Measurements from ENCODE around the gene RAD51D.
"Not testable (repeated sequence)": the region's sequence is repeated elsewhere in the genome, so short reads cannot be mapped to it uniquely, and the experiment has no call there.

The RAD51D gene

GRCh38 chr17:35155246-35155645 is 35.6 kb upstream of the RAD51D start:
- no peaks in the 10 kb centered on the region for H3K27me3 ChIP-seq (ENCODE audit: control insufficient read depth in 1 of 2, insufficient read depth in 2 of 2, low read length in 2 of 2)
- no peaks in the 10 kb centered on the region for H3K9me3 ChIP-seq (ENCODE audit: control insufficient read depth in 1 of 2, low read length in 2 of 2)
- H3K4me3 ChIP-seq (ENCODE audit: low read depth in 1 of 2, low read length in 2 of 2), result no peak overlapping the region
- H3K36me3 ChIP-seq (ENCODE audit: control insufficient read depth in 1 of 2, insufficient read depth in 2 of 2, low read length in 2 of 2), result no peaks in the 10 kb centered on the region
- no peaks in the 10 kb centered on the region for H3K4me1 ChIP-seq (ENCODE audit: control insufficient read depth in 1 of 2, insufficient read depth in 2 of 2, low read length in 2 of 2)
- H3K9ac ChIP-seq (ENCODE audit: low read depth in 1 of 2, low read length in 2 of 2), result no peak overlapping the region
- no peak overlapping the region for H3K27ac ChIP-seq (ENCODE audit: low read depth, low read length)

DNA sequence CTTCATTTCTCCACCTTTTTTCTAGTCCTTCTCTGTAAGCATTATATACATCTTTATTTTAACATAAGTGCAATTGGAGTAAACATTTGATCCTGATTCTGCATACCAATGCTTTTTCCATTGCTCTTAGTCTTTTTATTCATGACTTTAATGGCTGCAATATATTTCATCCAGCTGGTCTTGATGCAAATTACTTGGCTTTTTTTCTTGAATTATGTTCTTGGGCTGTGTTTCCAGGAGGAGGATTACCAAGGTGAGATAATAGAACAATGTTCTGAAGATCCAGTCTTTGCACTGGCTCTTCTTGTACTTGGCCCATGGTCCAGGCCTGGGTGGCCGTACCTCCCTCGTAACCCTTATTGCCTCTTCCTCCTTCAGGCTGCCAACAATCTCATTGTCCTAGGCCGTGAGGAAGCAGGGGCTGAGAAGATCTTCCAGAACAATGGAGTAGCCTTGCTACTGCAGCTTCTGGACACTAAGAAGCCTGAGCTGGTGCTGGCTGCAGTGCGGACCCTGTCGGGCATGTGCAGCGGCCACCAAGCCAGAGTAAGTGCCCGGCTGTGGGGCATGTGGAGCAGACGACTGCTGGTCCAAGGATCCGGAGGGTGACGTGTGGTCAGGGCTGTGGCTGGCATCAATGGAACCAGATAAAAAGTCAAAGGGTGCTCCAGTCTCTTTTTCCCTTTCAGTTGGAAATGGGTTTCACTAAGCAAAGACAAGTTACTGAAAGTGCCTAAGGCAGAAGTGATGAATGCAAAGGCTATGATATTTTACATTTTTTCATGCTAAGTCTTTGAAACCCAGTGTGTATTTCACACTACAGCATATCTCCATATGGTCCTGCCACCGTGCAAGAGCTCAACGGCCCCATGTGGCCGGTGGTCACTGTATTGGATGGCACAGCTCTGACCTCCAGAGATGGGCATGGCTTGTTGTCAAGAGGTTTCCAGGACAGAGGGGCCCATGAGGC is 34.8 kb upstream of the RAD51D start:
- Histone ChIP-seq H3K4me1 (ENCODE audit: control insufficient read depth in 1 of 2, insufficient read depth in 2 of 2, low read length in 2 of 2) (no peaks in the 10 kb centered on the region), H3K36me3 (ENCODE audit: control insufficient read depth in 1 of 2, insufficient read depth in 2 of 2, low read length in 2 of 2) (no peaks in the 10 kb centered on the region), H3K27ac (ENCODE audit: low read depth, low read length) (no peak overlapping the region), H3K4me3 (ENCODE audit: low read depth in 1 of 2, low read length in 2 of 2) (no peak overlapping the region), H3K9me3 (ENCODE audit: control insufficient read depth in 1 of 2, low read length in 2 of 2) (no peaks in the 10 kb centered on the region), H3K27me3 (ENCODE audit: control insufficient read depth in 1 of 2, insufficient read depth in 2 of 2, low read length in 2 of 2) (no peaks in the 10 kb centered on the region), H3K9ac (ENCODE audit: low read depth in 1 of 2, low read length in 2 of 2) (no peak overlapping the region)

- no peaks in the 10 kb centered on the region for H3K27me3 ChIP-seq (ENCODE audit: control insufficient read depth in 1 of 2, insufficient read depth in 2 of 2, low read length in 2 of 2)
- H3K36me3 ChIP-seq (ENCODE audit: control insufficient read depth in 1 of 2, insufficient read depth in 2 of 2, low read length in 2 of 2), result no peaks in the 10 kb centered on the region
- H3K9ac ChIP-seq (ENCODE audit: low read depth in 1 of 2, low read length in 2 of 2), result no peak overlapping the region
- H3K27ac ChIP-seq (ENCODE audit: low read depth, low read length), result no peak overlapping the region
- H3K4me1 ChIP-seq (ENCODE audit: control insufficient read depth in 1 of 2, insufficient read depth in 2 of 2, low read length in 2 of 2), result no peaks in the 10 kb centered on the region
- H3K4me3 ChIP-seq (ENCODE audit: low read depth in 1 of 2, low read length in 2 of 2), result no peak overlapping the region
- H3K9me3 ChIP-seq (ENCODE audit: control insufficient read depth in 1 of 2, low read length in 2 of 2), result no peaks in the 10 kb centered on the region
Measured at GRCh38 chr17:35152421-35153140, 32.9 kb upstream of the RAD51D start.

DNA sequence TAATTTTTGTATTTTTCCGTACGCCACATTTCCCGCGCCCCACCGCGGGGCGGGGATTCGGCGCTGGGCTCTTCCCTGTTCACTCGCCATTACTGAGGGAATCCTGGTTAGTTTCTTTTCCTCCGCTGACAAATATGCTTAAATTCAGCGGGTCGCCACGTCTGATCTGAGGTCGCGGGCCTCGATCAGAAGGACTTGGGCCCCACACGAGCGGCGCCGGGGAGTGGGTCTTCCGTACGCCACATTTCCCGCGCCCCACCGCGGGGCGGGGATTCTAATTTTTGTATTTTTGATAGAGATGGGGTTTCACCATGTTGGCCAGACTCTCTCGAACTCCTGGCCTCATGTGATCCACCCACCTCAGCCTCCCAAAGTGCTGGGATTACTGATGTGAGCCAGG is 31.4 kb upstream of the RAD51D start:
- H3K36me3 ChIP-seq (ENCODE audit: control insufficient read depth in 1 of 2, insufficient read depth in 2 of 2, low read length in 2 of 2); H3K27ac ChIP-seq (ENCODE audit: low read depth, low read length); H3K27me3 ChIP-seq (ENCODE audit: control insufficient read depth in 1 of 2, insufficient read depth in 2 of 2, low read length in 2 of 2); H3K4me3 ChIP-seq (ENCODE audit: low read depth in 1 of 2, low read length in 2 of 2); H3K9me3 ChIP-seq (ENCODE audit: control insufficient read depth in 1 of 2, low read length in 2 of 2); H3K4me1 ChIP-seq (ENCODE audit: control insufficient read depth in 1 of 2, insufficient read depth in 2 of 2, low read length in 2 of 2); H3K9ac ChIP-seq (ENCODE audit: low read depth in 1 of 2, low read length in 2 of 2): not testable (repeated sequence)

- Histone ChIP-seq H3K27ac (ENCODE audit: low read depth, low read length) (no peak overlapping the region), H3K36me3 (ENCODE audit: control insufficient read depth in 1 of 2, insufficient read depth in 2 of 2, low read length in 2 of 2) (no peaks in the 10 kb centered on the region), H3K9me3 (ENCODE audit: control insufficient read depth in 1 of 2, low read length in 2 of 2) (no peaks in the 10 kb centered on the region), H3K4me3 (ENCODE audit: low read depth in 1 of 2, low read length in 2 of 2) (no peak overlapping the region), H3K4me1 (ENCODE audit: control insufficient read depth in 1 of 2, insufficient read depth in 2 of 2, low read length in 2 of 2) (no peaks in the 10 kb centered on the region), H3K9ac (ENCODE audit: low read depth in 1 of 2, low read length in 2 of 2) (no peak overlapping the region), H3K27me3 (ENCODE audit: control insufficient read depth in 1 of 2, insufficient read depth in 2 of 2, low read length in 2 of 2) (no peaks in the 10 kb centered on the region)
Measured at GRCh38 chr17:35149941-35150340, 30.3 kb upstream of the RAD51D start.

DNA sequence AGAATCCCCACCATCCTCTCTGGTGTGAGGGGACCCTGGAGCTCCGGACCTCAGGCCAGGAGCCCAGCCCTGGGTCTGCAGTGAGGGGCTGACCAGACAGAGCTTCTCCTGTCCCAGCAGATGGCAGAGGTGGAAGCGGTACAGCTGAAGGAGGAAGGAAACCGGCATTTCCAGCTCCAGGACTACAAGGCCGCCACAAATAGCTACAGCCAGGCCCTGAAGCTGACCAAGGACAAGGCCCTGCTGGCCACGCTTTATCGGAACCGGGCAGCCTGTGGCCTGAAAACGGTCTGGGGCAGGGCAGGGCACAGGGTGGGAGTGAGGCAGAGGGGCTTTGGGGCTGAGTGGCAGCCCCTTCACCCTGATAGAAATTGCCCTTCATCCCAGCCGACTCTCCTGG is 28.5 kb upstream of the RAD51D start:
- Histone ChIP-seq H3K4me3 (ENCODE audit: low read depth in 1 of 2, low read length in 2 of 2) (no peak overlapping the region), H3K9ac (ENCODE audit: low read depth in 1 of 2, low read length in 2 of 2) (no peak overlapping the region), H3K27ac (ENCODE audit: low read depth, low read length) (no peak overlapping the region), H3K36me3 (ENCODE audit: control insufficient read depth in 1 of 2, insufficient read depth in 2 of 2, low read length in 2 of 2) (no peaks in the 10 kb centered on the region), H3K4me1 (ENCODE audit: control insufficient read depth in 1 of 2, insufficient read depth in 2 of 2, low read length in 2 of 2) (no peaks in the 10 kb centered on the region), H3K9me3 (ENCODE audit: control insufficient read depth in 1 of 2, low read length in 2 of 2) (no peaks in the 10 kb centered on the region), H3K27me3 (ENCODE audit: control insufficient read depth in 1 of 2, insufficient read depth in 2 of 2, low read length in 2 of 2) (no peaks in the 10 kb centered on the region)

GRCh38 chr17:35147375-35147905 is 27.8 kb upstream of the RAD51D start, which contains the start of gene UNC45B:
TSS of gene UNC45B (plus strand) at chr17:35147817. CDS start at chr17:35148264, 447 bp downstream.
- Histone ChIP-seq H3K9me3 (ENCODE audit: control insufficient read depth in 1 of 2, low read length in 2 of 2) (no peaks in the 10 kb centered on the region), H3K9ac (ENCODE audit: low read depth in 1 of 2, low read length in 2 of 2) (no peak within 1 kb of the TSS), H3K27ac (ENCODE audit: low read depth, low read length) (no peak within 1 kb of the TSS), H3K4me3 (ENCODE audit: low read depth in 1 of 2, low read length in 2 of 2) (no peak within 1 kb of the TSS), H3K4me1 (ENCODE audit: control insufficient read depth in 1 of 2, insufficient read depth in 2 of 2, low read length in 2 of 2) (no peaks in the 10 kb centered on the region), H3K36me3 (ENCODE audit: control insufficient read depth in 1 of 2, insufficient read depth in 2 of 2, low read length in 2 of 2) (no peaks in the 10 kb centered on the region), H3K27me3 (ENCODE audit: control insufficient read depth in 1 of 2, insufficient read depth in 2 of 2, low read length in 2 of 2) (no peaks in the 10 kb centered on the region)

DNA sequence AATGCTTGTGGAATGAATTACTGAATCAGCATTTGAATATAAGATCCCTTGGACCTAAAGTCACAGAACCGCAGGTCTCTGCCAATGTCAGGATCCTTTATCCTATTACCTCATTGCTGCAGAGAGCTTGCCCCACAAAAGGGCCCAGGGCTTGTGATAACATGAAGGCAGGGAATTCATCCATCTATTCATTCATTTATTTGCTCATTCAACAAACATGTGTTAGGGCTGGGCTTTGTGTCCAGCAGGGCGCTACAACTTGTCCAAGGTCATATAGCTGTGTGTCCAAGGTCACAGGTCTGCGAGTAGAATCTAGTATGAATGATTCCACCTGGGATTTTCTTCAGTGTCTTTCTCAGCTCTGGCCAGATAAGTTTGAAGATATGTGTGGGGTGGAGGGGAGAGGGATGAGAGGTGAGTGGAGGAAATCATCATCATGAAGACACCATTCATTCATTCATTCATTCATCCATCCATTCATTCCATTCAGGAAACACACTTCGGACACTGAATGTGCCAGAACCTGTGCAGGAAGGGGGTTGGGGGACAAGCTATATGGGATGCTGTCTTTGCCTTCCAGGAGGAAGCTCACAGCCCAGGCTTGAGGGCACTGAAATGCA is 26.7 kb upstream of the RAD51D start:
- H3K4me3 ChIP-seq (ENCODE audit: low read depth in 1 of 2, low read length in 2 of 2), result no peak overlapping the region
- H3K27ac ChIP-seq (ENCODE audit: low read depth, low read length), result no peak overlapping the region
- H3K36me3 ChIP-seq (ENCODE audit: control insufficient read depth in 1 of 2, insufficient read depth in 2 of 2, low read length in 2 of 2), result no peaks in the 10 kb centered on the region
- H3K4me1 ChIP-seq (ENCODE audit: control insufficient read depth in 1 of 2, insufficient read depth in 2 of 2, low read length in 2 of 2), result peaks cover 0 to 6% of the 10 kb centered on the region in 2 donors
- H3K27me3 ChIP-seq (ENCODE audit: control insufficient read depth in 1 of 2, insufficient read depth in 2 of 2, low read length in 2 of 2), result no peaks in the 10 kb centered on the region
- no peaks in the 10 kb centered on the region for H3K9me3 ChIP-seq (ENCODE audit: control insufficient read depth in 1 of 2, low read length in 2 of 2)
- H3K9ac ChIP-seq (ENCODE audit: low read depth in 1 of 2, low read length in 2 of 2), result no peak overlapping the region

DNA sequence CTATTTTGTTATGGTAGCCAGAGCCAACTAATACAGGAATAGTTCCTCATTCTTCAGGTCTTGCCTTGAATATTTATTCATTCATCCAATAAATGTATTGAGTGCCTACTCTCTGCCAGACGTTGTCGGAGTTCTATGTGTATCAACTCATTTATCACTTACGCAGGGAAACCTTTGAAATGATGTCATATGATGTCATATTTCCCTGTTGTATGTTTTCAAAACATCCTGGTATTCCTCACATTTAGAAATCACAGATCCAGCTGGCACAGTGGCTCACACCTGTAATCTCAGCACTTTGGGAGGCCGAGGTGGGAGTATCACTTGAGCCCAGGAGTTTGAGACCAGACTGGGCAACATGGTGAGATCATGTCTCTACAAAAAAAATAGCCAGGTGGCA is 25.2 kb upstream of the RAD51D start:
- peaks cover 0 to under 1% of the 10 kb centered on the region in 2 donors for H3K36me3 ChIP-seq (ENCODE audit: control insufficient read depth in 1 of 2, insufficient read depth in 2 of 2, low read length in 2 of 2)
- H3K4me3 ChIP-seq (ENCODE audit: low read depth in 1 of 2, low read length in 2 of 2), result no peak overlapping the region
- H3K9me3 ChIP-seq (ENCODE audit: control insufficient read depth in 1 of 2, low read length in 2 of 2), result no peaks in the 10 kb centered on the region
- peaks cover 0 to 11% of the 10 kb centered on the region in 2 donors for H3K4me1 ChIP-seq (ENCODE audit: control insufficient read depth in 1 of 2, insufficient read depth in 2 of 2, low read length in 2 of 2)
- no peaks in the 10 kb centered on the region for H3K27me3 ChIP-seq (ENCODE audit: control insufficient read depth in 1 of 2, insufficient read depth in 2 of 2, low read length in 2 of 2)
- H3K9ac ChIP-seq (ENCODE audit: low read depth in 1 of 2, low read length in 2 of 2), result no peak overlapping the region
- H3K27ac ChIP-seq (ENCODE audit: low read depth, low read length), result no peak overlapping the region

- H3K36me3 ChIP-seq (ENCODE audit: control insufficient read depth in 1 of 2, insufficient read depth in 2 of 2, low read length in 2 of 2), result peaks cover 3 to 19% of the 10 kb centered on the region in 2 donors
- H3K9me3 ChIP-seq (ENCODE audit: control insufficient read depth in 1 of 2, low read length in 2 of 2), result no peaks in the 10 kb centered on the region
- H3K27me3 ChIP-seq (ENCODE audit: control insufficient read depth in 1 of 2, insufficient read depth in 2 of 2, low read length in 2 of 2), result no peaks in the 10 kb centered on the region
- H3K27ac ChIP-seq (ENCODE audit: low read depth, low read length), result no peak overlapping the region
- no peak overlapping the region for H3K9ac ChIP-seq (ENCODE audit: low read depth in 1 of 2, low read length in 2 of 2)
- H3K4me3 ChIP-seq (ENCODE audit: low read depth in 1 of 2, low read length in 2 of 2), result peak overlapping the region; percentile 97 to 99
- H3K4me1 ChIP-seq (ENCODE audit: control insufficient read depth in 1 of 2, insufficient read depth in 2 of 2, low read length in 2 of 2), result peaks cover 0 to 11% of the 10 kb centered on the region in 2 donors
Measured at GRCh38 chr17:35142467-35142796, 22.8 kb upstream of the RAD51D start.
